Mesenchymal stem cell (in vitro differentiated cells and primary cell): Measurements from ENCODE around the gene HOMER3.

ENCODE experiments used
- DNase-seq: peaks from one replicate; pipeline ENCODE4 v3.0.0-alpha.2; 2013
- H2AFZ ChIP-seq: one replicate; pipeline ENCODE4 v1.6.1; 2013; ENCODE audit warnings: low read depth, mild to moderate bottlenecking, control low read depth, inconsistent platforms, low read length, moderate library complexity
- H2AK5ac ChIP-seq: 2 replicates; pipeline ENCODE4 v1.6.1; 2013; ENCODE audit warnings: low read length, moderate library complexity, mild to moderate bottlenecking, inconsistent platforms; ENCODE audit not compliant: severe bottlenecking
- H2BK120ac ChIP-seq: one replicate; pipeline ENCODE4 v1.6.1; 2013; ENCODE audit warnings: low read depth, mild to moderate bottlenecking, inconsistent platforms, low read length, moderate library complexity
- H2BK12ac ChIP-seq, 2 experiments: one replicate each; pipeline ENCODE4 v1.6.1; 2013; ENCODE audit warnings: inconsistent platforms in 2 of 2, low read length in 2 of 2, mild to moderate bottlenecking in 2 of 2, moderate library complexity in 2 of 2, control low read depth in 1 of 2
- H2BK15ac ChIP-seq: one replicate; pipeline ENCODE4 v1.6.1; 2013; ENCODE audit warnings: mild to moderate bottlenecking, low read depth, inconsistent platforms; ENCODE audit not compliant: poor library complexity, severe bottlenecking
- H2BK5ac ChIP-seq: 2 replicates; pipeline ENCODE4 v1.6.1; 2013; ENCODE audit warnings: low read depth, mild to moderate bottlenecking, low read length, control low read depth, inconsistent platforms; ENCODE audit not compliant: poor library complexity, severe bottlenecking
- H3K14ac ChIP-seq, 2 experiments: one replicate each; pipeline ENCODE4 v1.6.1; 2013; ENCODE audit warnings: inconsistent platforms in 2 of 2, low read length in 2 of 2, control low read depth in 1 of 2, mild to moderate bottlenecking in 1 of 2, moderate library complexity in 1 of 2
- H3K18ac ChIP-seq, 2 experiments: one replicate each; pipeline ENCODE4 v1.6.1; 2013; ENCODE audit warnings: inconsistent platforms in 2 of 2, low read length in 2 of 2, control low read depth in 1 of 2, low read depth in 1 of 2, mild to moderate bottlenecking in 1 of 2
- H3K23ac ChIP-seq, 2 experiments: one replicate each; pipeline ENCODE4 v1.6.1; 2013; ENCODE audit warnings: inconsistent platforms in 2 of 2, low read length in 2 of 2, mild to moderate bottlenecking in 2 of 2, moderate library complexity in 2 of 2, control low read depth in 1 of 2
- H3K27ac ChIP-seq: 2 replicates; pipeline ENCODE4 v1.5.1; 2013; ENCODE audit warnings: mild to moderate bottlenecking, moderate library complexity, low read length, control low read depth, inconsistent platforms; ENCODE audit not compliant: poor library complexity, severe bottlenecking
- H3K27me3 ChIP-seq, 2 experiments: 2 replicates each; pipeline versions ENCODE4 v1.6.1 to v1.7.0; 2013; ENCODE audit warnings: low read length in 2 of 2, mild to moderate bottlenecking in 2 of 2, moderate library complexity in 2 of 2, control low read depth in 1 of 2, inconsistent platforms in 1 of 2; ENCODE audit not compliant: control insufficient read depth in 1 of 2, insufficient read depth in 1 of 2
- H3K36me3 ChIP-seq, 2 experiments: 2 replicates each; pipeline versions ENCODE4 v1.6.1 to v1.7.0; 2013; ENCODE audit warnings: low read length in 2 of 2, control low read depth in 1 of 2, inconsistent platforms in 1 of 2, low read depth in 1 of 2, mild to moderate bottlenecking in 1 of 2; ENCODE audit not compliant: insufficient read depth in 2 of 2, control insufficient read depth in 1 of 2
- H3K4ac ChIP-seq, 2 experiments: one replicate each; pipeline ENCODE4 v1.6.1; 2013; ENCODE audit warnings: inconsistent platforms in 2 of 2, low read length in 2 of 2, mild to moderate bottlenecking in 2 of 2, moderate library complexity in 2 of 2, control low read depth in 1 of 2, low read depth in 1 of 2
- H3K4me1 ChIP-seq: 2 replicates; pipeline ENCODE4 v1.6.1; 2013; ENCODE audit warnings: low read depth, low read length, control low read depth; ENCODE audit not compliant: control insufficient read depth, insufficient read depth
- H3K4me2 ChIP-seq: 2 replicates; pipeline ENCODE4 v1.6.1; 2013; ENCODE audit warnings: low read length, mild to moderate bottlenecking, inconsistent platforms; ENCODE audit not compliant: poor library complexity, severe bottlenecking
- H3K4me3 ChIP-seq, 2 experiments: 2 replicates each; pipeline versions ENCODE4 v1.5.1 to v1.7.0; 2013; ENCODE audit warnings: low read length in 2 of 2, mild to moderate bottlenecking in 2 of 2, control low read depth in 1 of 2, low read depth in 1 of 2; ENCODE audit not compliant: insufficient read depth in 1 of 2
- H3K79me1 ChIP-seq: replicated peaks from 2 replicates; pipeline ENCODE4 v1.6.1; 2013; ENCODE audit warnings: mild to moderate bottlenecking, control low read depth, low read length, inconsistent platforms; ENCODE audit not compliant: poor library complexity, severe bottlenecking
- H3K9ac ChIP-seq: 2 replicates; pipeline ENCODE4 v1.7.0; 2013; ENCODE audit warnings: mild to moderate bottlenecking, low read length, moderate library complexity
- H3K9me3 ChIP-seq: 2 replicates; pipeline ENCODE4 v1.7.0; 2013; ENCODE audit warnings: mild to moderate bottlenecking, low read length; ENCODE audit not compliant: control insufficient read depth
- H4K8ac ChIP-seq: one replicate; pipeline ENCODE4 v1.6.1; 2013; ENCODE audit warnings: inconsistent platforms, mild to moderate bottlenecking, low read length, moderate library complexity
- H4K91ac ChIP-seq: one replicate; pipeline ENCODE4 v1.6.1; 2013; ENCODE audit warnings: mild to moderate bottlenecking, low read length, inconsistent platforms
- WGBS: methylation state at CpG from one replicate; pipeline ENCODE4 v1.1.7; 2013; ENCODE audit warnings: mixed read lengths; 5-methylcytosine and 5-hydroxymethylcytosine counted together

Gene HOMER3

GRCh38 chr19:18879579-18880373 lies 61.2 kb downstream of the HOMER3 start:
- no peak overlapping the region for H3K14ac ChIP-seq
- H2AFZ ChIP-seq: no peak overlapping the region
- H2BK12ac ChIP-seq: no peak overlapping the region
- H3K36me3 ChIP-seq: peaks cover 7 to 31% of the 10 kb centered on the region in 2 experiments
- no peak overlapping the region for H3K18ac ChIP-seq
- H3K27ac ChIP-seq: no peak overlapping the region
- no peak overlapping the region for H4K91ac ChIP-seq
- no peak overlapping the region for H3K23ac ChIP-seq
- 73% methylated on average over 13 of the region's 13 CpGs for WGBS
- H3K4me3 ChIP-seq: no peak overlapping the region
- no peak overlapping the region for H2BK15ac ChIP-seq
- peaks cover 0 to 4% of the 10 kb centered on the region in 2 experiments for H3K27me3 ChIP-seq
- H4K8ac ChIP-seq: no peak overlapping the region
- H3K9me3 ChIP-seq: peaks cover 6% of the 10 kb centered on the region
- H3K79me1 ChIP-seq: no peaks in the 10 kb centered on the region
- no peak overlapping the region for H2AK5ac ChIP-seq
- H2BK120ac ChIP-seq: no peak overlapping the region
- peaks cover 3% of the 10 kb centered on the region for H3K4me1 ChIP-seq
- no peak overlapping the region for H3K9ac ChIP-seq
- DNase-seq: no peak
- no peak overlapping the region for H2BK5ac ChIP-seq
- H3K4ac ChIP-seq: no peak overlapping the region
- no peak overlapping the region for H3K4me2 ChIP-seq
